Spleen (tissue), 7 donors: Measurements from ENCODE around the gene IRAK4.

ENCODE experiments used
- CTCF ChIP-seq, 11 experiments: fragments of 200-600 bp in 7 of 11; fragments of 450-650 bp in 4 of 11; sonication (generic) in 4 of 11; IDR thresholded peaks in 8 of 11; conservative IDR thresholded peaks in 3 of 11; 1 replicate in 7 of 11; 2 replicates in 4 of 11; pipeline versions ENCODE4 v1.4.0 to v1.8.0; 2016 to 2021; ENCODE audit warnings: antibody characterized with exemption in 11 of 11, inconsistent platforms in 4 of 11, mild to moderate bottlenecking in 1 of 11
- POLR2A ChIP-seq, 3 donors: fragments of 450-650 bp; IDR thresholded peaks; one replicate each; pipeline ENCODE4 v1.5.1; 2017; ENCODE audit warnings: antibody characterized with exemption in 3 of 3, mild to moderate bottlenecking in 1 of 3
- POLR2AphosphoS5 ChIP-seq, 3 donors: sonication (generic); formaldehyde crosslinking; IDR thresholded peaks; one replicate each; pipeline ENCODE4 v1.5.1; 2017; ENCODE audit warnings: antibody characterized with exemption in 3 of 3
- donor health status: DM: no; HTN: no; CAD: no; lungs with moderate emphysema.
- donor health status: DM: no; HTN: no; CAD: no.
- donor health status: DM: no; HTN: no; CAD: no.

- TF ChIP-seq CTCF (IDR thresholded peaks at IDR 0.05 in 8 of 11, conservative IDR thresholded peaks at IDR 0.05 in 3 of 11) (no peak), POLR2A (IDR thresholded peaks at IDR 0.05) (no peak), POLR2AphosphoS5 (IDR thresholded peaks at IDR 0.05) (no peak)
Observed at GRCh38 chr12:43749016-43749415, 9.7 kb upstream of the IRAK4 start.
